ENCODE measurements around the gene CDNF.

DNA sequence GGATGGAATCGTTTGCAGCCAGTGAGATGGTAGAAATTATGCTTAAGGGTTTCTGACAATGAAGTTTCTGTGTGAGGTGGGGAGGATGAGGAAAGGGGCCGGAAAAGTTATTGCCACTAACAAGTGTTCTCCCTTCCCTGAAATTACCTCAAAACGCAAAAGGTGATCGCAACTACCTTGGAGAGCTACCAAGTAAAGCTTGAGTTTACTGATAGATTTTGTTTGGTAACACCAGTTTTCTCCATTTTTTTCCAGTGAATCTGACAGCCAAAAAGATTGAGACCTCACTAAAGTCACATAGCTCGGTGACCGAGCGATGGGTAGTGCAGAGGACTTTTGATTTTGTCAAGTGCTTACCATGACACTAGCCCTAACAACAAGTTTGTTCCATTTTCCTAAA, 42.4 kb upstream of the CDNF start:
- TF ChIP-seq, protein P1, sequence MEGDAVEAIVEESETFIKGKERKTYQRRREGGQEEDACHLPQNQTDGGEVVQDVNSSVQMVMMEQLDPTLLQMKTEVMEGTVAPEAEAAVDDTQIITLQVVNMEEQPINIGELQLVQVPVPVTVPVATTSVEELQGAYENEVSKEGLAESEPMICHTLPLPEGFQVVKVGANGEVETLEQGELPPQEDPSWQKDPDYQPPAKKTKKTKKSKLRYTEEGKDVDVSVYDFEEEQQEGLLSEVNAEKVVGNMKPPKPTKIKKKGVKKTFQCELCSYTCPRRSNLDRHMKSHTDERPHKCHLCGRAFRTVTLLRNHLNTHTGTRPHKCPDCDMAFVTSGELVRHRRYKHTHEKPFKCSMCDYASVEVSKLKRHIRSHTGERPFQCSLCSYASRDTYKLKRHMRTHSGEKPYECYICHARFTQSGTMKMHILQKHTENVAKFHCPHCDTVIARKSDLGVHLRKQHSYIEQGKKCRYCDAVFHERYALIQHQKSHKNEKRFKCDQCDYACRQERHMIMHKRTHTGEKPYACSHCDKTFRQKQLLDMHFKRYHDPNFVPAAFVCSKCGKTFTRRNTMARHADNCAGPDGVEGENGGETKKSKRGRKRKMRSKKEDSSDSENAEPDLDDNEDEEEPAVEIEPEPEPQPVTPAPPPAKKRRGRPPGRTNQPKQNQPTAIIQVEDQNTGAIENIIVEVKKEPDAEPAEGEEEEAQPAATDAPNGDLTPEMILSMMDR (IDR thresholded peaks at IDR 0.05): no peak
- TF ChIP-seq POLR2A (IDR thresholded peaks at IDR 0.05): no peak
